Lower leg skin (tissue), 3 donors: Measurements from ENCODE around the gene SBNO2.

ENCODE experiments used
- POLR2A ChIP-seq, 2 donors: fragments of 450-650 bp; IDR thresholded peaks; one replicate each; pipeline ENCODE4 v1.6.1; 2016 to 2017; ENCODE audit warnings: antibody characterized with exemption in 2 of 2, mild to moderate bottlenecking in 1 of 2, moderate library complexity in 1 of 2
- TF ChIP-seq, protein P1 (sequence below), 3 donors: fragments of 450-650 bp; IDR thresholded peaks; one replicate each; pipeline ENCODE4 v1.5.1; 2016; ENCODE audit warnings: antibody characterized with exemption in 3 of 3, mild to moderate bottlenecking in 3 of 3, moderate library complexity in 2 of 3

DNA sequence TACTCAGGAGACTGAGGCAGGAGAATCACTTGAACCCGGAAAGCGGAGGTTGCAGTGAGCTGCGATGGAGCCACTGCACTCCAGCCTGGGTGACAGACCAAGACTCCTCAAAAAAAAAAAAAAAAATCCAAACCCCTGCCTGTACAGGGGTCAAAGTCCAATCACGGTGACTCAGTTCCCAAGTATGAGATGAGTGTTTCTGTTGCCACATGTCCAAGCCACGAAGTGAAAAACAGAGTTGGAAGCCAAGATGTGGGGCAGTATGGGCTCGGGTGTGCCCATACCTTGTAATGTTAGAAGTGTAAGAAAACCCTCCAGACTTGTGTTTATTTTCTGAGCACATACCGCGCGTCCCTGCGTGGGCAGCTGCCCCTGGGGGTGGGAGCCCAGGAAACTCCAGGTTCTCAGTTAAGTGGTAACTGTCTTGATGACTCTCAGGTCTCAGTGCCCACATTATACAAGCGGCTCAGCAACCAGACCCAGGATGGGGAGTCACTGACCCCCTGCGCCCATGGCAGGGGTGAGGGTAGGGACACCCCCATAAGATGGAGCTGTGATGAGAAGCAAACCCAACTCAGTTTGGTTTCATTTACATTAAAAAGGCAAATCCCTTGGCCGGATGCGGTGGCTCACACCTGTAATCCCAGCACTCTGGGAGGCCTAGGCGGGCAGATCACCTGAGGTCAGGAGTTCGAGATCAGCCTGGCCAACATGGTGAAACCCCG, 71.5 kb downstream of the SBNO2 start:
- TF ChIP-seq, protein P1, sequence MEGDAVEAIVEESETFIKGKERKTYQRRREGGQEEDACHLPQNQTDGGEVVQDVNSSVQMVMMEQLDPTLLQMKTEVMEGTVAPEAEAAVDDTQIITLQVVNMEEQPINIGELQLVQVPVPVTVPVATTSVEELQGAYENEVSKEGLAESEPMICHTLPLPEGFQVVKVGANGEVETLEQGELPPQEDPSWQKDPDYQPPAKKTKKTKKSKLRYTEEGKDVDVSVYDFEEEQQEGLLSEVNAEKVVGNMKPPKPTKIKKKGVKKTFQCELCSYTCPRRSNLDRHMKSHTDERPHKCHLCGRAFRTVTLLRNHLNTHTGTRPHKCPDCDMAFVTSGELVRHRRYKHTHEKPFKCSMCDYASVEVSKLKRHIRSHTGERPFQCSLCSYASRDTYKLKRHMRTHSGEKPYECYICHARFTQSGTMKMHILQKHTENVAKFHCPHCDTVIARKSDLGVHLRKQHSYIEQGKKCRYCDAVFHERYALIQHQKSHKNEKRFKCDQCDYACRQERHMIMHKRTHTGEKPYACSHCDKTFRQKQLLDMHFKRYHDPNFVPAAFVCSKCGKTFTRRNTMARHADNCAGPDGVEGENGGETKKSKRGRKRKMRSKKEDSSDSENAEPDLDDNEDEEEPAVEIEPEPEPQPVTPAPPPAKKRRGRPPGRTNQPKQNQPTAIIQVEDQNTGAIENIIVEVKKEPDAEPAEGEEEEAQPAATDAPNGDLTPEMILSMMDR (IDR thresholded peaks at IDR 0.05), result no peak
- TF ChIP-seq POLR2A (IDR thresholded peaks at IDR 0.05), result no peak
